ENCODE measurements around the gene ITGB2.
"Not testable (repeated sequence)": the region's sequence is repeated elsewhere in the genome, so short reads cannot be mapped to it uniquely, and the experiment has no call there.

ITGB2 gene

GRCh38 chr21:44927587-44928461 lies 7.1 kb upstream of the ITGB2 start:
- peak; percentile 80 to 85 (median 83) for DNase-seq (ENCODE audit: low read depth in 2 of 3, low spot score in 1 of 3)

GRCh38 chr21:44927259-44927586 lies 6.5 kb upstream of the ITGB2 start:
- no peak for DNase-seq (ENCODE audit: low read depth in 2 of 3, low spot score in 1 of 3)

DNA sequence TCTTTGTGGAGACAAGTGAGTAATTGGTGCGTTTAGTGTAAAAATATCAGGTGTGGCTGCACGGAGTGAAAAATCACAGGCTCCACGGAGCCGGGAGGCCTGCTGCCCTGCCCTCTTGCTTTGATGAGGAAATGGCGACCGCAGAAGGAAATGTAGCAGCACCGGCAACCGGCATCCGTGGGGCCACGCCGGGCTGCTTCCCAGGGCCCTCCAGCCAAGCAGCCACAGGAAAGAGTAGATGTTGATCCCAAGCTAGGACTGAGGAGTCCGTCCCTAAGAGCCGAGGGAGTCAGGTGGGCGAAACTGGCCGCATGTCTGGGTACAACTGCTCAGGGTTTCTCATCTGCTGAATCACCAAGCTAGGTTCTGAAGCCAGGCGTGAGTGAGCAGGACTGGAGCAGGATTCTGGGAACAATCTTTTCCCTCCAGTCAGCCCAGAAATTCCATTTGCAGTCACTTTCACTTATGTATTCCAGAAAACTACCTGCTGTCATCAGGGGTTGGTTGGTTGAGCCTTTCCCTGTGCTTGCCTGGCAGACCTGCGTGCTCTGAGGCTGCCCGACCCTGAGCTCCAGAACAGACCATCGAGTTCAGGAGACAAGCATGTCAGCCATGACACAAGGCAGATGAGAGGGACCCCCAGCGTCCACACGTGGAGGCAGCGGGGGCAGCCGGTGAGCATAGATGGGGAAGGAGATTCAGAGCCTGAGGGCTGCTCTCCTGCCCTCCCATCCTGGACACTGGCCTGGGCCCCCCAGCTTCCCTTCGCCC lies 5.8 kb upstream of the ITGB2 start:
- no peak for DNase-seq (ENCODE audit: low read depth in 2 of 3, low spot score in 1 of 3)

DNA sequence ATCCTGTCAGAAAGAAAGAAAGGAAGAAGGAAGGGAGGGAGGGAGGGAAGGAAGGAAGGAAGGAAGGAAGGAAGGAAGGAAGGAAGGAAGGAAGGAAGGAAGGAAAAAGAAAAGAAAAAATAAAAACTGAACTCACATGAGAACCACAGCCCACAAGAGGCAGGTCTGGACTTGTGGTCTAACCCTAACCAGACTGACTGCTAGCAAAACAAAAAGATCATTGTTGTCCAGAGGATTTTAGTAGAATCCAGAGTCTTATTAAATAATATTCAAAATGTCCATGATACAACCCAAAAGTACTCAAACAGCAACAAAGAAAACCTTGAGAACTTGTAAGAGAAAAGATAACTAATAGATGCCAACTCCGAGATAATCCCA lies 4.7 kb upstream of the ITGB2 start:
- no peak for DNase-seq (ENCODE audit: low read depth in 2 of 3, low spot score in 1 of 3)

- no peak for DNase-seq (ENCODE audit: low read depth in 2 of 3, low spot score in 1 of 3)
Observed at GRCh38 chr21:44924606-44925377, 4.1 kb upstream of the ITGB2 start.

- DNase-seq (ENCODE audit: low read depth in 2 of 3, low spot score in 1 of 3) = no peak
Observed at GRCh38 chr21:44923480-44924084, 2.9 kb upstream of the ITGB2 start.

- no peak for DNase-seq (ENCODE audit: low read depth in 2 of 3, low spot score in 1 of 3)
Observed at GRCh38 chr21:44921928-44922327, 1.2 kb upstream of the ITGB2 start.

DNA sequence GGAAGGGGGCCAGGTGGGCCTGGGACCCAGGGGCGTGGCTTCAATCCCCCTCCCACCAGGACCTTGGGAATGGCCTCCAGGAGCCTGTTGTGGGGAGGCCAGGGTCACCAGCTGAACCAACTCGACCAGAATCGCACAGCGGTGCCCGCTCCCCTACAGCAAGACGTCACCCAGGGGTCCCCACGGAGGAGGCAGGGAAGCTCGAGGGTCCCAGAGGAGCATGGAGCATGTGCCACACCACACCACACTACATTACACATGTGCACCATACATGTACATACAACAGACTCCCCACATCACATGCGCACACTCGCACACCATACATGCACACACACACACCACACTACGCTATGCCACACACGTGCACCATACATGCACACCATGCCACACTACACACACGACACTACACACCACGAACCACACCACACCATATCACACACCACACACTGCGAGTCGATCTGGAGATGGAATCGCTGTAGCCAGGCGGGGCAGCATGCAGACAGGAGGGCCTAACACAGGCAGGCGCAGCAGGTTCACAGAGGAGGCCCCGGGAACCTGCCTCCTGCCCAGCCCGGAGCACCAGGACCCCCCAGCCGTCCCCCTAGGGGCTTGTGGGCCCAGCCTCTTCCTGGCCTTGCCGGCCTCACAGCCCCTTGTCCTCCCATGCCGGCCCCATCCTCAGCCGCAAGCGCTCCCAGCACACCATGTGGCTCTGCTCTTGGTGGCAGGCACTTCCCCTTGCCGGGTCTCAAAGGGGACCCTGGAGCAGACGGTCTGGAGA lies 596 bp downstream of the ITGB2 start:
- no peak for DNase-seq (ENCODE audit: low read depth in 2 of 3, low spot score in 1 of 3)

- no peak for DNase-seq (ENCODE audit: low read depth in 2 of 3, low spot score in 1 of 3)
Observed at GRCh38 chr21:44919111-44919912, 1.4 kb downstream of the ITGB2 start.

GRCh38 chr21:44918581-44919033 lies 2.1 kb downstream of the ITGB2 start:
- DNase-seq (ENCODE audit: low read depth in 2 of 3, low spot score in 1 of 3) = no peak

DNA sequence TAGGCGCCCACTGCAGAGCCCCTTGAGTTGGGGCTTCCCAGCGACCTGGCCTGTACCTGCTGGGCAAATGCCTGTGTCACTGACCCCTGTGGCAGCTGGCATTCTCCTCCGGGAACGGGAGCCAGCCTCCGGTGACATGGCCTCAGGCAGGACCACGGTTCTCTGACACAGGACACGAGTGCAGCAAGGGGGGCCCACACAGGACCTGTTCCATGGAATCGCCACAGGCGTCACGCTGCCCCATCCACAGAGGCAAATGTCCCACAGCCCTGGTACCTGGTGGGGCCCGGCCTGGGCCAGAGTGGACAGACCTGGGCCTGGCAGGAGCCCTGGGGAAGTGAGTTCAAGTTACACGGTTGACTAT lies 2.6 kb downstream of the ITGB2 start:
- DNase-seq (ENCODE audit: low read depth in 2 of 3, low spot score in 1 of 3) = no peak

- DNase-seq (ENCODE audit: low read depth in 2 of 3, low spot score in 1 of 3) = no peak
Observed at GRCh38 chr21:44917446-44918106, 3.1 kb downstream of the ITGB2 start.

GRCh38 chr21:44916965-44917364 lies 3.7 kb downstream of the ITGB2 start:
- DNase-seq (ENCODE audit: low read depth in 2 of 3, low spot score in 1 of 3) = no peak

DNA sequence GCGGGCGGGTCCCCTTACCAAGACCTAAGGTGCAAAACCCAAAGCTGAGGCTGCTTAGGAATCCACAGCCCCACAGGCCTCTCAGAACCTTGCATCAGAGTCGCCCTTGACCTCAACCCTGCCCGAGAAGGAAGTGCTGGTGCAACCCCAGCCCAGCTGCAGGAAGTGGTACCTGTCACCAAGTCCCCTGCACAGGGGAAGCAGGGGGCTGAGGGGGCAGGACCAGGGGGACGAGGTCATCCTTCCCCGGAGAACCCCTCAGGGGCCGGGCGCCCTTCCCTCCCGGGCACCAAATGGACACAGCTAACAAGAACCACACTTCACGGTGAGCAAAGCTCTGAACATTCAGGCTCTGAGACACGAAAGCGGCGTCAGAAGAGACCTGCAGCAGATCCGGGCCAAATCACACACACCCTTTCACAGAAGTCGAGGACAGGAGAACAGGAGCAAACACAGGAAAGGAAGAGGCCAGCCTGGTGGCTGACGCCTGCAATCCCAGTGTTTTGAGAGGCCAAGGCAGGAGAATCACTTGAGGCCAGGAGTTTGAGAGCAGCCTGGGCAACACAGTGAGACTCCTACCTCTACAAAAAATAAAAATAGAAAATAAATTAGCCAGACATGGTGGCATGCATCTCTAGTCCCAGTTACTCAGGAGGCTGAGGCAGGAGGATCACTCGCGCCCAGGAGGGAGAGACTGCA lies 6.4 kb downstream of the ITGB2 start:
- DNase-seq (ENCODE audit: low read depth in 2 of 3, low spot score in 1 of 3) = no peak

DNA sequence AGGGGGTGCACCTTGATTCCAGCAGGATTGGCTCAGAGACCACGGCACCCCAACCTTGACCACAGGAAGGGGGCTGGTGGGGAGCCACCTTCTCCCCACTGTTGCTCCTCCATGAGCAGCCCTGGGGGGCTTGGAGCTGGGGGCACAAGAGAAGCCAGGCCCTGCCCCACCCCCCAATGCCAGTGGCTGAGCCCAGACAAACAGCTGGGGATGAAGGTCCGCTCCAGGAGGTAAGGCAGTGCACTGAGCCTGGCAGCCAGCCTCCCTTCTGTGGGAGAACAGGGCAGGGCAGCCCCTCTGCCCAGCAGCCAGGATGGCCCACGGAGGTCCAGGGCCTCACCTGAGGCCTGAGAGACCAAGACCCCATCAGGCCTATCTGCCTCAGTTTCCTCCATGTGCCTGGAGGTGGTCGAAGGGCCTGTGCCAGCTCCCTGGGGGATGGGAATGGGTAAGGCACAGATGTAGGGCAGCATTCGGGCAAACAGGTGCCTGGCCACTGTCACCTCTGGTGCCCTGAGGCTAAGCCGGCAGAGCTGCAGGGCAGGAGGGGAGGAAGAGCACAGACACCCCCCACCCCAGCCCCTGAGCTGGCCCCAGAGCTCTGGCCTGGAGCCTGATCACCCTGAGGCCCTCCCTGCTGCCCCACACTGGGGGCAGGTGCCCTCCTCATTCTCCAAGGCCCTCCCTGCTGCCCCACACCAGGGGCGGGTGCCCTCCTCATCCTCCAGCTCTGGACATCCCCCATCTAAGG lies 7.1 kb downstream of the ITGB2 start:
- DNase-seq (ENCODE audit: low read depth in 2 of 3, low spot score in 1 of 3) = no peak

DNA sequence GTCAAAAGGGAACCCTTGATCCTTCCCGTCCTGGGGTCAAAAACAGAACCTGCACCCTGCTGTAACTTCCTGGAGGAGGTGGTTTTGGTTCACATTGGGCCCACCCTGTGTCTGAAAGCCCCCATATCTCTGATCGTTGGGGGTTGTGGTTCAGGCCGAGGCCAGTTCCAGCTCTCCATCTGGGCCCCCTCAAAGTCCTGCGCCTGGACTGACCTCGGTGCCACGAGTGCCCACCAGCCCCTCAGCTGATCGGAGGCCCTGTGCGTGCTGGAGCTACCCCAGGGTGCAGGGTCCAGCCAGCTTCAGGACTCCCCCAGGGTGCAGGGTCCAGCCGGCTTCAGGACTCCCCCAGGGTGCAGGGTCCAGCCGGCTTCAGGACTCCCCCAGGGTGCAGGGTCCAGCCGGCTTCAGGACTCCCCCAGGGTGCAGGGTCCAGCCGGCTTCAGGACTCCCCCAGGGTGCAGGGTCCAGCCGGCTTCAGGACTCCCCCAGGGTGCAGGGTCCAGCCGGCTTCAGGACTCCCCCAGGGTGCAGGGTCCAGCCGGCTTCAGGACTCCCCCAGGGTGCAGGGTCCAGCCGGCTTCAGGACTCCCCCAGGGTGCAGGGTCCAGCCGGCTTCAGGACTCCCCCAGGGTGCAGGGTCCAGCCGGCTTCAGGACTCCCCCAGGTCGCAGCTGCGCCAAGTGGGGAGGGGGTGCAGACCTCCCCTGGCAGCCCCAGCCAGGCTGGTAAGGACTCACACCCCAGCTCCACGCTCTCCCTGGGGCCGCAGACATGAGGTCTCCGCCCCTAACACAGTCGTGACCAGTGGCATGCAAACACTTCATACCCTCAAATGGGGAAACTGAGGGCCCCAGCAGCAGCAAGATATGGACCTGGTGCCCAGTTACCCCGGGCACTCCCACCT lies 7.9 kb downstream of the ITGB2 start:
- not testable (repeated sequence) for DNase-seq (ENCODE audit: low read depth in 2 of 3, low spot score in 1 of 3)

DNA sequence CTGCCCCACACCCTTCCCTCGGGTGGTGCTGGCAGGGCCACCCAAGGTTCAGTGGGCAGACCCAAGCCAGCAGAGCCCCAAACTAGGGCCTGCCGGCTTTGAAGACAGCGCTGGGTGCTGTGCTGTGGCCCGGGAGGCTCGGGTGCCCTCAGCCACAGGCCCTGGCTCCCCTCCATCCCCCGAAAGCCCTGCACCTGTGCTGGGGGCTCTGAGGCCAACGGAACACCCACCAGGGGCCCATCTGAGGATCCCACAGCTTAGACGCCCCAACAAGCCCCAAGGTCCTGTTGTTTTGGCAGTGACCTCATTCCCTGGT lies 8.6 kb downstream of the ITGB2 start:
- DNase-seq (ENCODE audit: low read depth in 2 of 3, low spot score in 1 of 3) = no peak

Data from stimulated activated CD4-positive, alpha-beta T cell treated with anti-CD3 and anti-CD28 coated beads, Interleukin-12 subunit alpha, Interleukin-12 subunit beta, amount 100 ng/mL, for 48 hours (primary cell).